Activated T-cell treated with anti-CD3 and anti-CD28 coated beads, Interleukin-2, amount 50 U/mL, for 48 hours (primary cell): ENCODE measurements around the gene PI16.

Source experiments
- DNase-seq, 2 experiments: peaks; one replicate each; pipeline ENCODE4 v3.0.0-alpha.2; 2020

Gene PI16

DNA sequence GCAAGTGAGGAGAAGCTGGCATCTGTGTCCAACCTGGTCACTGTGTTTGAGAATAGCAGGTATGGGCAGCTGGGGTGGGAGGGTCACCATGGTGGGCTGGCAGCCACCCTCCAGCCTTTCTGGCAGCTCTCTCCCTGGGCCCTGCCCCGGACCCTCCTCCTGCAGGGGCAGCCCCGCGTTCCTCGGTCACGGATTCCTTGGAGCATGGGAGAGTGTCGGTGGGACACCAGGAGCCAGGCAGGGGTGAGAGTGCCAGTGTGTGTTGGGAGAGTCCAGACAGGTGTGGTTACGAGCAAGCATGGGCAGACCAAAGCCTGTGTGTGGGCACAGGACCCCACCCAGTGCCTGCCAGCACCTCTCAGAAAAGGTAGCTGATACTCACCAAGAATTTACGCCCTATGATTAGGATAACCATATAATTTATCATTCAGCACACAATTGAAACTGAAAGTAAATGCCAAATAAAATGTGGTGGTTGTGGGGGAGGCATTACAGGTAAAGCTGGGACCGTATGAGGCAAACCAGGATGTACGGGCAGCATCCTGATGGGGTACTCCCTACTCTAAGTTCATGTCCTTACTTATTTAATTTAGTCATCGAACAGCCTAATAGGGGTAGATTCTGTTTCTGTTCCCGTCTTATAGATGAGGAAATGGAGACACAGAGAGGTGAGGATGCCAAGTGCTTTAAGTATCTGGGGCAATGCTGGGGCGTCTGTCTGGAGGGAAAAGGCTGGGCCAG, 51.5 kb downstream of the PI16 start:
- DNase-seq, result no peak

DNA sequence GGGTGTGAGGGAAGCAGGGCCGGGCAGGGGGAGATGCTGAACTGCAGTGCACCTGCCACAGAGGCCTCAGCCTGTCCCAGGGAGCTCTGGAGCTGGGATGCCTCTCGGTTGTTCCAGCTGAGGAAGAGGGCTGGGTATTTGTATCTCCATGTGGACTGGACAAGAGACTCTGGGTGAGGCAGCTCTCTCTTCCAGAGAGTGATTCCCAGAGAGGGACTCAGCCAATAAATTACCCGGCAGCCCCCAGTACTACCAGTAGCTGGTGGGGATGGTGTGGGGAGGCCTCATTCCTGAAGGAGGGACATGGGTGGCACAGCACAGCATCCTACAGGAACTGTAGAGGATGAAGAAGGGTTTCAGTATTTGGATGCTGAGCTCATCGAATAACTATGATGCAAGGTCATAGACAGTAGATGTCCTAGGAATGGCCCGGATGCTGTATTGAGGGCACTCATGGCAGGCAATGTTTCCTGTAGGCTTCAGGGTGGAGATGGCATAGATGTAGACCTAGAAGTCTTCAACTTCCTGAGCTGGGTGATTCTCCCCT, 52.3 kb downstream of the PI16 start:
- no peak for DNase-seq

DNA sequence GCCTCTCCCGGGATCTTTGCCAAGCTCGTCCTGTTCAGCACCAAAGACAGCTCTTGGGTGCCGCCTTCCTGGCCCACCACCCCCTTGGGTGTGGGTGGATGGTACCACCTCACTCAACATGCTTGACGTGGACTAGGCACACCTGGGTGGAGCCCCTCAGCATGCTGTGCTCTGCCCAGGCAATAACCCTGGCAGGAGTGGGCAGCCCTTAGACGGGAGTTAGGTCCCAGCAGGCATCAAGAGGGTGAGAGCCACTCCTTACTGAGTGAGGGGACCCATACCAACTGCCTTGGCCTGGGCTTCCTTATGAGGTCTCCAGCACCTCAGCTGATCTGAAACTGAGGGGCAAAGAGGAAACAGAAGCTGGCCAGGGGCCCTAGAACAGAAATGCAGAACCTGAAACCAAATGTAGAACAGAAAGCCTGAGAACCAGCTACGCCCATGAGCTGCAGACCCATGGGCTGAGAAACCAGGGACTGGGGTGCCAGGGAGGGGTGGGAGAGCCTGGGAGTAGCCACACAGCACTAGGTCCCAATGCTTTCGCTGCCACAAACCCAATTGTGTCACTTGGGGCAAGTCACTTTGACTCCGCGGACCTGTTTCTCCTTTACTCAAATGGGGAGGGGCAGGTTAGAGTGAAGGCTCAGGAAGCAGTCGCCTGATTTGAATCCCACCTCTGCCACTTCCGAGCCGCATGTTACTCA, 53.0 kb downstream of the PI16 start:
- DNase-seq, result no peak

DNA sequence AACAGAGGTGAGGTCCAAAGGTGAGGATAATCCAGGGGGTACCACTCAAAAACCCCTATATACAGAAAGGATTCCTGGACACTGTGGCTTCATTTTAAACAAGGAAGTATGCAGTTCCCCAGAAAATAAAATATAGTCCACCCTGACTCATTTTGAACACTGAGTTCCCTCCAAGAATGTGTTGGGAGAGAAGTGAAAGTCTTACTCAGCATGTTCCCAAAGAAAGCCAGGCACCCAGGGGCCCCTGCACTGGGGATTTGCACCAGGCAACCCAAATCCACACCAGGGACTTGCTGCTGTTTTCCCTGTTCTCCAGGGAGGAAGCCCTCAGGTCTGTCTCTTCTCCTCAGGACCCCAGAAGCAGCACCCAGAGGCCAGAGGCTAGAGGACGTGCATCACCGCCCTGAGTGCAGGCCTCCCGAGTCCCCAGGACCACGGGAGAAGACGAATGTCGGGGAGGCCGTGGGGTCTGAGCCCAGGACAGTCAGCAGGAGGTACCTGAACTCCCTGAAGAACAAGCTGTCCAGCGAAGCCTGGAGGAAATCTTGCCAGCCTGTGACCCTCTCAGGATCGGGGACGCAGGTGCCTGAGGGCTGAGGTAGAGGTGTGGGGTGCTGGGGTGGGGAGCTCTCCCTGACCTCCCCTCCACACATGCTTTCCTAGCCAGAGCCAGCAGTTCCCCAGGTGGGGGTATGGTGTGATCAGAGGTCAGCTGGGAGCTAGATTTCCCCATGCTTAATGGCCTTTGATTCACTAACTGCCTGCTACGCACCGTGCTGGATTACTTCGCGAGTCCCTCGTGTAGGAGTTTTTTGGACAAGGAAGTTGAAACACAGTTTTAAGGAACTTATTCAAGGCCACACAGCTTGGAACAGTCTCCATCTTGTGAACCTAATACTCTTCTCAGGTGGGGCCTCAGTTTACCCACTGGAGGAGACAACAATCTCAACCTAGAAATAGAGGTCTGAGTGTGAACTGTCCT, 54.2 kb downstream of the PI16 start:
- DNase-seq, result no peak

DNA sequence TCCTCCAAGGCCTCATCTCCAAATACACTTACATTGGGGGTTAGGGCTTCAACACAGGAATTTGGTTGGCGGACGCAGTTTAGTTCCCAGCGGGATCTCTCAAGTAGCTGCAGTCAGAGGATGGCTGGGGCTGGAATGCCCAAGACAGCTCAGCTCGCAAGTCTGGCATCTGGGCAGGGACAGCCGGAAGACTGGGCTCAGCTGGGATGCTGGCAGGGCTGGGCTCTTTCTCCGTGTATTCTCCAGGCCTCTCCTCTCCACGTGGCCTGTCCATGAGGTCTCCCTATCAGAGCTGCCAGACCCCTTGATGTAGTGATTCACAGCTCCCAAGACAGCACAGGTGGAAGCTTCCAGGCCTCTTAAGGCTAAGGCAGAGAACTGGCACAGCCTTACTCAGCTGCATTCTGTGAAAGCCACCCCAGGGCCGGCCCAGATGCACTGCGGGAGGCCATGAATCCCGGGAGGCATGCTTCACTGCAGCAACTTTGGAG, 55.9 kb downstream of the PI16 start:
- DNase-seq, result no peak

DNA sequence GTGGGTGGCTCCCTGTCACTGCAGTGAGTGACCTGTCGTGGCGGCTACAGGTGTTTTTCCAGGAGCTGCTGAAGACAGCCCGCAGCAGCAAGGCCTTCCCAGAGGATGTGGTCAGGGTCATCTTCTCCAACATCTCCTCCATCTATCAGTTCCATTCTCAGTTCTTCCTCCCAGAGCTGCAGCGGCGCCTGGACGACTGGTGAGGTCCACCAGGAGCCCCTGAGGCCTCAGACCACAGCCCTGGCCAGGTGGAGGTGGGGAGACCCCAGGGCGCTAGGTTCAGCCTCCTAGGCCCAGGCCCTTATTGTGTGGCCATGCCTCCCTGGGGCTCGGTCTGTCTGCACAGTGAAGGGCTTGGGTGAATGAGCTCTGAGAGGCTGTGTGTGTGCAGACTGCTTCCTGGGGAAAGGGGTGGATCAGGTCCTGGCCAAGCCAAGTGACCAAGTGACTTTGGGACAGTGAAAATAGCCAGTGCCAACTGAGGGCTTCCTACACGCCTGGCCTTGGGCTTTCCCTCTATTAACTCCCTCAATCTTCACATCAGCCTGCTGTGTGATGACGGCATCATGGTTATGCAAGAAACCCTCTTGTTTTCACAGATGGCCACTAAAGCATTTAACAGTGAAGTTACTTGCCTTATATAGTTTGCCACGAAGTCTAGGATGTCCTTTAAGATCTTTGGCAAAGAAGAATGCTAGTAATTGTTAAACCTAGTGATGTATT, 57.3 kb downstream of the PI16 start:
- no peak for DNase-seq

DNA sequence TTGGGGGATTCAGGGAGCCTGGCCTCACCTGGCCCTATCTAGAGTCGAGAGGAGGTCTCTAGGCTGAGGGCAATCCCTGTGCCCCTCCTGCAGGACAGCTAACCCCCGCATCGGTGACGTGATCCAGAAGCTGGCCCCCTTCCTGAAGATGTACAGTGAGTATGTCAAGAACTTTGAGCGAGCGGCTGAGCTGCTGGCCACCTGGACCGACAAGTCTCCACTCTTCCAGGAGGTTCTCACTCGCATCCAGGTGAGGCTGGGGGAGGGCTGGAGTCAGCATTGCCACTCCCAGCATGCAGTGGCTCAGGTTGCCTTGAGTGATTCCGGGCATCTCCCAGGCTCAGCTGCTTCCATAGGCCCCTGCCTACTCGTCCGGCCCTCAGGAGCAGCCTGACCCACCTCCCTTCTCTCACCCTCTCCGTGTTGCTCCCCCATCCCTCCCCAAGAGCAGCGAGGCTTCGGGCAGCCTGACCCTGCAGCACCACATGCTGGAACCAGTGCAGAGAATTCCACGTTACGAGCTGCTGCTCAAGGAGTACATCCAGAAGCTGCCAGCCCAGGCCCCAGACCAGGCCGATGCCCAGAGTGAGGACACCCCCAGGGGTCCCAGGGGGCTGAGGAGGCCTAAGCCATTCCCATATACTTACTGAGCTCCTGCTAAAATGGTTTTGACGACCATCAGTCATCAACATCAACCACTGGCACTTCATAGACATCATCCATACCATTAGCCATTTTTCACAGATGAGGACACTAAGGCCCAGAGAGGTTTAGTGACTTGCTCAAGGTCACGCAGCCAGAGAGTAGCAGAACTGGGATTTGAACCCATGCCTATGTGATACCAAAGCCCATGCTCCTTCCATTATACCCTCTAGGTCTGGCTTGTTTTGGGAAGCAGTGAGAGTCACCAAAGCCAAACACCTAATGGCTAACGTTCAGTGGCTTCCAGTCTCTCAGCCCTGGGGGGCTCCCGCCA, 59.3 kb downstream of the PI16 start:
- no peak for DNase-seq
